Activated effector memory CD4-positive, alpha-beta T cell treated with anti-CD3 and anti-CD28 coated beads, Interleukin-2, amount 50 U/mL, for 16 hours (primary cell): ENCODE data around the gene GRB10.
"Not testable (repeated sequence)": the region's sequence is repeated elsewhere in the genome, so short reads cannot be mapped to it uniquely, and the experiment has no call there.

Experiments used
- DNase-seq: peaks from one replicate; pipeline ENCODE4 v3.0.0-alpha.2; 2020

Gene GRB10

GRCh38 chr7:50565977-50566376 lies 216.7 kb downstream of the GRB10 start:
- no peak for DNase-seq

GRCh38 chr7:50565559-50565916 lies 217.2 kb downstream of the GRB10 start:
- DNase-seq: no peak

GRCh38 chr7:50564640-50565558 lies 217.8 kb downstream of the GRB10 start, which contains the start of gene DDC:
DDC (minus strand) TSS chr7:50565405; CDS start chr7:50544085, 21,320 bp downstream.
- no peak for DNase-seq

GRCh38 chr7:50564171-50564570 lies 218.5 kb downstream of the GRB10 start:
- no peak for DNase-seq

DNA sequence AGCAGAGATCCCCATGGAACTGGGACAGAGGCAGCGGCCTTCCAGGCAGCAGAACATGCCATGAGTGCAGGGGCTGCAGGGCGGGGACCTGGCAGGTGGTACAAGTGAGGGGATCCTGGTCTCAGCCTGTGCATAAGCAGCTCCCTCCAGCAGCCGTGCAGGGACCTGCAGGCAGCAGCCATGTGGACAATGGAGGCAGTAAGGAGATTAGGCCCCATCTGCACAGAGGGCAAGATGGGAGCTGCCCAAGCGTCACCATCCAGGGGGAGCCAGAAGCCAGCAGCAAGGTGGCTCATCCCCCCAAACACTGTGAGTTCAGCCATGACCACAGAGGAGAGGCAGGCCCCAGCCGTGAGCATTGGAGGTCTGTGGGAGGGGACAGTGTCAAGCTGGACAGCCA lies 220.6 kb downstream of the GRB10 start:
- no peak for DNase-seq

DNA sequence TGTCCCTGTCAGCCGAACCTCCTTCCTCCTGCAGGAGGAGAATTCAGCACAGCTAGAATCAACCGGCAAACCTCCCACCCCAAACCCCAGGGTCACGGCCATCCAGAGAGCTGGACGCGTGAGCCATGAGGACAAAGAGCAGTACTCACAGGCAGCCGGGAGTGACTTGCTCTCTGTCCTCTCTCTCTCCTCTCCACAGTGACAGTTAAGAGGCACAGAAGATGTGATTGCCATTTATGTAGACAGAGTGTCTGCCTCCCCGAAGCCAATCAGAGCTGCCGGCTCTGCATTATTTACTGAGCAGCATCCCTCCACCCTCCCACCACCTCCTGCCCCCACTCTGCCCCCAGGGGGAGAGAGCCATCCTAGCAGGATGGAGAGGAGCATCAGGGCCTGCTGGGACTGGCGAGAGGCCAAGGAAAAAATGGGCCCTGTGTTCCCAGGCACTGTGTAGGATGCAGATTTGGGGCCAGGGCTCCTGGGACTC lies 221.8 kb downstream of the GRB10 start:
- DNase-seq: no peak

- DNase-seq: no peak
Observed at GRCh38 chr7:50559881-50560280, 222.8 kb downstream of the GRB10 start.

DNA sequence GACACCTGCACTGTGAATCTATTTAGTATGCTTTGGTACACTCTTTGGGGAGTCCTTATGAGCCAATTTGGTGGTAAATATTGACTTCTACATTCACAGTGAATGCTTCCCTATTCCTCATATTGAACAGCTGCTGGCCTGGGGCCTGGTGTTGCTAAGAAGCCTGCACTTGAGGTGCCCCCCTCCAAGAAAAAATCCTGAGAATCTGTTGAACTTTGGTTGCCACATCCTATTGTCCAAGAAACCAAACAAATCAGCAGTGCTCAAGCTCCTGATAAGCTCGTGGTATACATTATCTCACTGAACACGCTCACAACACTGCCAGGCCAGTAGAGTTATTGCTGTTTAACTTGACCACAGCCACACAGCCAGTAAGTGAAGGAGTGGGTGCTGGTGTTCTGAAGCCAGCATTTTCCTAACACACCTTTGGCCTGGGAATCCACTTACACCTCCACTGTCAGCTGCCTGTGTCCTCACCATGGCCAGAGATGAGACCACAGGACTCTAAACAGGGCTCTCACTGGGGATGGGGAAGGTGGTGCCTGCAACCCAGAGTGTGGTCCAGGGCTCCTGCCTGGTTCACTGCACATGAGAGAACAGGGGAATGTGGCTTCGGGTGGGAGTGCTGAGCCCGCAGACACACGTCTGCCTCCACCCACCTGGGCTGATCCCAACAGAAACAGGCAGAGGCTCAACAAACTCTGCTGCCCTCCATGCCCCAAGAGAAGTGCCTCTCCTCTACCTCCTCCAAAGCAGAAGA lies 224.2 kb downstream of the GRB10 start:
- DNase-seq: no peak

DNA sequence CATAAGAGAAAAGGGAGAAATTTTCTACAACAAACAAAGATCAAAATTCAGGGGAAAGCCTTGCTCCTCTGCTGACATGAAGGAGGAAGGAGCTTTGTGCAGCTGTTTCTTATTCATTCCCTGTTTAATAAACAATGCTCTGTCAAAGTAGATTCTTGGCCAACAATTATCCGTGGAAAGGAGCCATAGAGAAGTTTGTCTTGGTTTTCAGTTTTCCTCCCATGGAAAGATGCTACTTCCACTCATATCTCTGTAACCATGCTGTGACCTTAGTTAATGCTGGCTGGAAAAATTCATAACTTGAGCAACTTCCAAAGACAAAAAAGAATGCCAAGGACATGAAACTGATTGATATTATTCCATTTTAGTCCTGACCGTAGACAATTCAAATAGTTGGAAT lies 225.6 kb downstream of the GRB10 start:
- no peak for DNase-seq

DNA sequence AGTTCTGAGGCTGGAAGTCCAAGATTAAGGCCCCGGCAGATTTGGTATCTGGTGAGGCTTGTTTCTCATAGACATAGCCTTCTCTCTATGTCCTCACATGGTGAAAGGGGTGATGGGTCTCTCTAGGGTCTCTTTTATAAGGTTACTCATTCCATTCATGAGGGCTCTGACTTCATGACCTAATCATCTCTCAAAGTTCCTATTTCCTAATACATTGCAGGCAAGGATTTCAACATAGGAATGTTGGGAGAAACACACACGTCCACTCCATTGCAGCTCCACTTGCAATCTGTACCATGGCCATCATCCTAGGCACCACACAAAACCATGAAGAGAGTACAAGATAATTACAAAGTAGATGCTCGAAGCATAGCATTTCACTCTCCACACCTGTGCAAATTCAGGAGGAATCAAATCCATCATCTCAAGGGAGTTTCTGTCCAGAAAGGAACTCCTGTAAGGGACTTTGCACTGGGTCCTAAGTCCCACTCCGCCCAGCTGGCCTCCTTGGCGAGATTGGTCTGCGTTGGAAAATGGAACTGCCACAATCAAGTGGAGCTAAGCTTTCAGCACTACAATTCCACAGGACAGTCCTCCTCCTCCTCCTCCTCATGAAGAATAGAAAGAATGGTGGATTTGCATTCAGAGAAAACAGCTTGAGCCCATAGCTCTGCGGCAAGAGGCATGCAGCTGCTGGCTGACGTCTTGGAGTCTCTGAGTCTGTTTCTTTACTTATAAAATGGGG lies 226.3 kb downstream of the GRB10 start:
- no peak for DNase-seq

GRCh38 chr7:50555594-50556140 lies 227.0 kb downstream of the GRB10 start:
- DNase-seq: no peak

DNA sequence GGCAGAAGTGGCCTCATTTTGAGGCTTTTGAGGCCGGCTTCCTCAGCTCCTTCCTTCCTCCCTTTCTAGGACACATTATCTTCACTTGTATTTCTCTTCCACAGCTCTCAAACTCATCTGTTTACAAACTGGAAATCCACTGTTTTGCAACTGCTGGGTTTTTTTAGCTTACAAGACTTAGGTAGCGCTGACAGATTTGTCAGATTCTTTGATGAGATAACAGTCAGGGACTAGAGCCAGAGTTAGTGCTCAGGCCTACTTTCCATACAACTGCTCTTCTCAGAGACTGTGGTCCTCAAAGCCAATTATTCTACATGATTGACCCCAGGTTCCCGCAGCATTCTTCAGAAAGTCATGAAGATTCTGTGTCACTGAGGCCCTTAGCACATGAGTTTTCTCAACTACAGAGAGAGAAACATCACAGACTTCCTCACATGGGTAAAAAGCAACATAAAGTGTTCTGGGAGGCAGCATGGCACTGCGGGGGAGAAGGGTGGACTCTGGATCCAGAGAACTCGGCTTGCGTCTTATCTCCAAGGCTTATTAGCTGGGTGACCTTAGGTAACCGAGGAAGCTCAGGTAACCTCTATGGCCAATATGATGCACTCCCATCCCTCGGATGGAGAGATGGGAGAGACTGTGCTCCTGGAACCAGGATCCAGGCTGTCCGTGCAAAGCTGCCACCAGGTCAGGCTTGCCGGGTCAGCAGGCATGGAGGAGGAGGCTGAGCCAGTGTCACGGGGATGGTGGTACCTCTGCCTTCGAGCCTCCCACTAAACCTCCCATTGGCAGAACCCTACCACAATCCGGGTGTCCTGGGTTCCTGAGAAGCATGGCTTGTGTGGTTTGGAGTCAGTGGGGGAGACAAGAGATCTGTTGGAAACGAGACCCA lies 228.0 kb downstream of the GRB10 start:
- no peak for DNase-seq

DNA sequence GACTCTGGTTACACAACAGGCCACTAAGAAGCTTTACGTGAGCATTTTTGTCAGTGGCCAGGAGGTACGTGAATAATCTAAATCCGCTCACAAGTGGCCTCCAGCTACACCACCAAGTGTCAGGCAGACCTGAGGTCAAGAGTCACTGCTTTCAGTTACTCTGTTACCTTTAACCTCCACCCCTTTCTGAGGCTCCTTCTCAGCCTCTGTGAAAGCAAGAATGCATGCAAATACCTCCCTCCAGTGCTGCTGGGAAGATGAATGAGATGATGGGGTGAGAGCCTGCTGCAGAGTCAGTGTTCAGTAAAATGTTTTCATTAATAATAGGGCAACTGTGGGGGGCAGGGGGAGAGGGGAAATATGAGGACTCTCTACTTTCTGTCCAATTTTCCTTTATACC lies 228.7 kb downstream of the GRB10 start:
- DNase-seq: no peak

GRCh38 chr7:50552921-50553320 lies 229.8 kb downstream of the GRB10 start:
- no peak for DNase-seq

- no peak for DNase-seq
Observed at GRCh38 chr7:50552139-50552538, 230.6 kb downstream of the GRB10 start.

GRCh38 chr7:50545613-50546012 lies 237.1 kb downstream of the GRB10 start:
- not testable (repeated sequence) for DNase-seq

DNA sequence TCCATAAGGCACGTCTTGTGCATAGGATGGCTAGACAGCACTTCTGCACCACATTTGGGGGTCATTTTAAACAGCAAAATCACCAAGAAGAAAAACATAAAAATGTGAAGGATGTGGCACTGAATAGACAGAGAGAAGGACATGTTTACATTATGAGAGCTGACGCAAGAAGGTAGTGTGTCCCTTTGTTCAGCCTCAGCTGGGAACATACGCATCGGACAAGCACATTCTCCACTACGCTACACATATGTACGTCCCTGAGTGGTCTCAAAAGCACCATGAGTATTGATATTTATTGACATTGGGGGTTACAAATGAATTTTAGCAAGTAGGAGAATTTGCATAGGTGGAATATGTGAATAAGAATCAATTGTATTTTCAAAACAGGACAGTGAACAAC lies 237.7 kb downstream of the GRB10 start:
- DNase-seq: no peak

- DNase-seq: no peak
Observed at GRCh38 chr7:50543776-50544442, 238.8 kb downstream of the GRB10 start.

GRCh38 chr7:50542132-50542531 lies 240.6 kb downstream of the GRB10 start:
- DNase-seq: no peak

- no peak for DNase-seq
Observed at GRCh38 chr7:50540785-50541579, 241.7 kb downstream of the GRB10 start.
